ENCODE measurements around the gene BRICD5. TPM values are rescaled to one million over a fixed set of nuclear protein-coding genes. Genes with fewer than 3 reads are reported as not detected.

The BRICD5 gene
- total and polyA plus RNA-seq, 2 donors (not counting 1 experiment from before 2014, with no cell fraction given): 0.23 to 1.5 TPM

DNA sequence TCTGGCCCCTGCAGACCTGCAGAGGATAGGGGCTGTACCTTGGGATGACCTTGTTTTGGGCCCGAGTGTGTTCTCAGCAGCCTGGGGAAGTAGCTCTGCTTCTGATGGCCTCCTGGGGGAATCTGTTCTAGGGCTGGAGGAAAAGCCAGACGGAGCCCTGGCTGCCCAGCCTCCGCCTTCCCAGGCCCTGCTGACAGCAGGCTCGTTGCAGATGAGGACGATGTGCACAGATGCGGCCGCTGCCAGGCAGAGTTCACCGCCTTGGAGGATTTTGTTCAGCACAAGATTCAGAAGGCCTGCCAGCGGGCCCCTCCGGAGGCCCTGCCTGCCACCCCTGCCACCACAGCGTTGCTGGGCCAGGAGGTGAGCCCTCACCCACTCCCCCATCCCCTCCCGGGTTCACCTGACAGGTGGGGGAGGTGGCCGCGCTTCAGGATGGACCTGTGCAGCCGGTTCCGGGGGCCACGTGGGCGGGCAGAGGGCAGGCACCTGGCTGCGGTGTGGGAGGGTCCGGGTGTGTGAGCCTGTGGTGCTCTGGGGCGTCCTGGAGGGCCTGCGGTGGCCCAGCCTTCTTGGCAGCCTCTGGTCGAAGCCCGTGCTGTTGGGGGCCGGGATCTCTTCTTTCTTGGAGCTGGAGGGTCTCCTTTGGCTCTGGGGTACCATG, 17.6 kb upstream of the BRICD5 start:
- H2AFZ ChIP-seq (ENCODE audit: low read length): no peak overlapping the region
- no peak overlapping the region for H3K4me2 ChIP-seq (ENCODE audit: extremely low read depth, insufficient read depth, low read length)
- no peaks in the 10 kb centered on the region for H3K9me3 ChIP-seq (ENCODE audit: control insufficient read depth, insufficient read depth, low read depth, low read length)
- H3K79me2 ChIP-seq (ENCODE audit: control insufficient read depth, insufficient read depth, low read length): peaks cover 40% of the 10 kb centered on the region
- H3K27ac ChIP-seq (ENCODE audit: insufficient read depth, low read length): no peak overlapping the region
- no peak overlapping the region for H3K9ac ChIP-seq (ENCODE audit: insufficient read depth, low read length)
- DNase-seq (ENCODE audit: low read depth in 2 of 2): no peak
- peaks cover 2% of the 10 kb centered on the region for H3K4me1 ChIP-seq (ENCODE audit: control insufficient read depth, extremely low read depth, insufficient read depth, low read length)
- no peak overlapping the region for H3K4me3 ChIP-seq (replicated peaks in 1 of 4; ENCODE audit: control extremely low read depth in 1 of 4, insufficient read depth in 1 of 4, low read depth in 3 of 4, low read length in 4 of 4)
- H4K20me1 ChIP-seq (ENCODE audit: control insufficient read depth, extremely low read depth, insufficient read depth, low read length): no peaks in the 10 kb centered on the region
- TF ChIP-seq, protein P1, sequence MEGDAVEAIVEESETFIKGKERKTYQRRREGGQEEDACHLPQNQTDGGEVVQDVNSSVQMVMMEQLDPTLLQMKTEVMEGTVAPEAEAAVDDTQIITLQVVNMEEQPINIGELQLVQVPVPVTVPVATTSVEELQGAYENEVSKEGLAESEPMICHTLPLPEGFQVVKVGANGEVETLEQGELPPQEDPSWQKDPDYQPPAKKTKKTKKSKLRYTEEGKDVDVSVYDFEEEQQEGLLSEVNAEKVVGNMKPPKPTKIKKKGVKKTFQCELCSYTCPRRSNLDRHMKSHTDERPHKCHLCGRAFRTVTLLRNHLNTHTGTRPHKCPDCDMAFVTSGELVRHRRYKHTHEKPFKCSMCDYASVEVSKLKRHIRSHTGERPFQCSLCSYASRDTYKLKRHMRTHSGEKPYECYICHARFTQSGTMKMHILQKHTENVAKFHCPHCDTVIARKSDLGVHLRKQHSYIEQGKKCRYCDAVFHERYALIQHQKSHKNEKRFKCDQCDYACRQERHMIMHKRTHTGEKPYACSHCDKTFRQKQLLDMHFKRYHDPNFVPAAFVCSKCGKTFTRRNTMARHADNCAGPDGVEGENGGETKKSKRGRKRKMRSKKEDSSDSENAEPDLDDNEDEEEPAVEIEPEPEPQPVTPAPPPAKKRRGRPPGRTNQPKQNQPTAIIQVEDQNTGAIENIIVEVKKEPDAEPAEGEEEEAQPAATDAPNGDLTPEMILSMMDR (conservative IDR thresholded peaks at IDR 0.05 in 1 of 2, IDR thresholded peaks at IDR 0.05 in 1 of 2; ENCODE audit: low read depth in 1 of 2, low read length in 2 of 2): no peak
- no peak for TF ChIP-seq EZH2 (IDR thresholded peaks at IDR 0.05; ENCODE audit: low read length, missing control alignments)
- no peaks in the 10 kb centered on the region for H3K27me3 ChIP-seq (ENCODE audit: control insufficient read depth, insufficient read depth, low read length)
- H3K36me3 ChIP-seq (ENCODE audit: control insufficient read depth, insufficient read depth, low read length): peaks cover 24% of the 10 kb centered on the region

DNA sequence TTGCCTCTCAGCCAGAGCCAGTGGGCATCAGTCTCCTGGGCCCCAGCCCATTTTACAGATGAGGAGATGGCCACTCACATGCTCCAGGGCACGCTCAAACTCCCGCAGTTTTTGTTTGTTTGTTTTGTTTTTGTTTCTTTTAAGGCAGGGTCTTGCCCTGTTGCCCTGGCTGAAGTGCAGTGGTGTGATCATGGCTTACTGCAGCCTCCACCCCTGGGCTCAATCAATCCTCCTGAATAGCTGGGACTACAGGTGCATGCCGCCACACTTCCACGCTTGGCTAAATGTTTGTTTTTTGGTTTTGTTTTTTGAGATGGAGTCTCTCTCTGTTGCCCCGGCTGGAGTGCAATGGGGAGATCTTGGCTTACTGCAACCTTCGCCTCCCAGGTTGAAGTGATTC, 16.3 kb upstream of the BRICD5 start:
- H3K79me2 ChIP-seq (ENCODE audit: control insufficient read depth, insufficient read depth, low read length): peaks cover 40% of the 10 kb centered on the region

DNA sequence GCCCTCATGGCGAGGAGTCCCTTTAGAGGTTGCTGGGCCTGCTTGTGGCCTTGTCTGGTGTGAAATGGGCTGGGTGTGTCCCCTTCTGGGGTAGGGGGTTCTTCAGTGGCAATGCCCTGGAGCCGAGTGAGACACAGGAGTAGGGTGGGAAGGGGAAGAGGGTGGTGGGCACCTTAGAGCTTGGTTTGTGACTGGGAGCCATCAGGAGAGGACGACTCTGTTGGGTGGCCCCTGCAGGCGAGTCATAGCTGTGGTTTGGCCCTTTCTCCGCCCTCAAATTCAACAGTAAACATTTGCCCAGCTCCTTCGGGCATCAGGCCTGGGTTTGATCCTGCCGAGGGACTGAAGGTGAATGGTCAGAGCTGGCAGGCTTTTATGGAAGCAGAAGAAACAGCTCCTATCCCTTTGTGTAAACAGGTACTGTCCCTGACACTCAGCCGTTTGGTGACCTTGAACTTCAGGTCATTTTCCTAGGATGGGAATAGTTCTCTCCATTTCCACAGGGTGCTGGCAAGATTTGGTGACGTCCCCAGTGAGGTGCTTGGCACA, 15.7 kb upstream of the BRICD5 start:
- Histone ChIP-seq H3K36me3 (ENCODE audit: control insufficient read depth, insufficient read depth, low read length) (peaks cover 11% of the 10 kb centered on the region), H3K27me3 (ENCODE audit: control insufficient read depth, insufficient read depth, low read length) (no peaks in the 10 kb centered on the region), H3K27ac (ENCODE audit: insufficient read depth, low read length) (peak overlapping the region; percentile 20), H3K4me3 (replicated peaks in 1 of 4; ENCODE audit: control extremely low read depth in 1 of 4, insufficient read depth in 1 of 4, low read depth in 3 of 4, low read length in 4 of 4) (no peak overlapping the region), H3K9ac (ENCODE audit: insufficient read depth, low read length) (no peak overlapping the region), H2AFZ (ENCODE audit: low read length) (no peak overlapping the region), H3K79me2 (ENCODE audit: control insufficient read depth, insufficient read depth, low read length) (peaks cover 40% of the 10 kb centered on the region), H3K4me2 (ENCODE audit: extremely low read depth, insufficient read depth, low read length) (peak overlapping the region; percentile 59), H3K9me3 (ENCODE audit: control insufficient read depth, insufficient read depth, low read depth, low read length) (no peaks in the 10 kb centered on the region), H4K20me1 (ENCODE audit: control insufficient read depth, extremely low read depth, insufficient read depth, low read length) (no peaks in the 10 kb centered on the region), H3K4me1 (ENCODE audit: control insufficient read depth, extremely low read depth, insufficient read depth, low read length) (peaks cover 2% of the 10 kb centered on the region)
- no peak for DNase-seq (ENCODE audit: low read depth in 2 of 2)
- no peak for TF ChIP-seq EZH2 (IDR thresholded peaks at IDR 0.05; ENCODE audit: low read length, missing control alignments)
- TF ChIP-seq, protein P1 (conservative IDR thresholded peaks at IDR 0.05 in 1 of 2, IDR thresholded peaks at IDR 0.05 in 1 of 2; ENCODE audit: low read depth in 1 of 2, low read length in 2 of 2): no peak

More for the DNA sequence above, 16.3 kb upstream of the BRICD5 start:
- Histone ChIP-seq H3K4me1 (ENCODE audit: control insufficient read depth, extremely low read depth, insufficient read depth, low read length) (peaks cover 2% of the 10 kb centered on the region), H3K27me3 (ENCODE audit: control insufficient read depth, insufficient read depth, low read length) (no peaks in the 10 kb centered on the region), H3K9ac (ENCODE audit: insufficient read depth, low read length) (no peak overlapping the region), H3K4me2 (ENCODE audit: extremely low read depth, insufficient read depth, low read length) (no peak overlapping the region), H3K9me3 (ENCODE audit: control insufficient read depth, insufficient read depth, low read depth, low read length) (no peaks in the 10 kb centered on the region), H3K36me3 (ENCODE audit: control insufficient read depth, insufficient read depth, low read length) (peaks cover 14% of the 10 kb centered on the region), H4K20me1 (ENCODE audit: control insufficient read depth, extremely low read depth, insufficient read depth, low read length) (no peaks in the 10 kb centered on the region), H3K27ac (ENCODE audit: insufficient read depth, low read length) (no peak overlapping the region), H2AFZ (ENCODE audit: low read length) (no peak overlapping the region), H3K4me3 (replicated peaks in 1 of 4; ENCODE audit: control extremely low read depth in 1 of 4, insufficient read depth in 1 of 4, low read depth in 3 of 4, low read length in 4 of 4) (no peak overlapping the region)
- no peak for DNase-seq (ENCODE audit: low read depth in 2 of 2)
- no peak for TF ChIP-seq EZH2 (IDR thresholded peaks at IDR 0.05; ENCODE audit: low read length, missing control alignments)
- TF ChIP-seq, protein P1 (conservative IDR thresholded peaks at IDR 0.05 in 1 of 2, IDR thresholded peaks at IDR 0.05 in 1 of 2; ENCODE audit: low read depth in 1 of 2, low read length in 2 of 2): no peak

Data from fibroblast of lung (primary cell).